GM23338 (cell line): ENCODE measurements around the gene TACC3. TPM values are rescaled to one million over a fixed set of nuclear protein-coding genes. Genes with fewer than 3 reads are reported as not detected.

Experiments
- ATAC-seq: fragments of 200-7000 bp; cut with Tn5 transposase; 3 replicates; pipeline ENCODE4 v1.9.1; 2020
- DNase-seq: peaks from one replicate; pipeline ENCODE4 v3.0.0-alpha.2; 2015; ENCODE audit warnings: low spot score
- H2AFZ ChIP-seq: fragments of 200-600 bp; sonication (generic); 2 replicates; pipeline ENCODE4 v1.8.0; 2016; ENCODE audit warnings: antibody characterized with exemption, mild to moderate bottlenecking, moderate library complexity
- H3F3A ChIP-seq: fragments of 200-600 bp; sonication (generic); replicated peaks from 2 replicates; pipeline ENCODE4 v1.8.0; 2017; ENCODE audit warnings: antibody characterized with exemption, mixed run types, low read depth
- H3K27ac ChIP-seq: fragments of 200-600 bp; sonication (generic); 2 replicates; pipeline ENCODE4 v1.6.1; 2016; ENCODE audit warnings: low read depth
- H3K27me3 ChIP-seq: fragments of 200-600 bp; sonication (generic); 2 replicates; pipeline ENCODE4 v1.8.0; 2016; ENCODE audit warnings: mild to moderate bottlenecking, mixed run types, moderate library complexity; ENCODE audit not compliant: insufficient read depth
- H3K36me3 ChIP-seq: fragments of 200-600 bp; sonication (generic); 2 replicates; pipeline ENCODE4 v1.8.0; 2016; ENCODE audit warnings: mild to moderate bottlenecking; ENCODE audit not compliant: insufficient read depth
- H3K4me1 ChIP-seq: fragments of 200-600 bp; sonication (generic); 2 replicates; pipeline ENCODE4 v1.8.0; 2016; ENCODE audit warnings: mild to moderate bottlenecking, moderate library complexity; ENCODE audit not compliant: insufficient read depth
- H3K4me2 ChIP-seq: fragments of 200-600 bp; sonication (generic); 2 replicates; pipeline ENCODE4 v1.7.1; 2017; ENCODE audit warnings: mixed run types
- H3K4me3 ChIP-seq: fragments of 200-600 bp; sonication (generic); 2 replicates; pipeline ENCODE4 v1.6.1; 2016; ENCODE audit warnings: mixed run types
- H3K79me2 ChIP-seq: fragments of 200-600 bp; sonication (generic); replicated peaks from 2 replicates; pipeline ENCODE4 v1.8.0; 2017; ENCODE audit warnings: mild to moderate bottlenecking; ENCODE audit not compliant: insufficient read depth
- H3K9me2 ChIP-seq: fragments of 200-600 bp; sonication (generic); 2 replicates; pipeline ENCODE4 v1.8.0; 2017; ENCODE audit not compliant: insufficient read depth
- H4K20me1 ChIP-seq: fragments of 200-600 bp; sonication (generic); replicated peaks from 2 replicates; pipeline ENCODE4 v1.8.0; 2017; ENCODE audit warnings: mild to moderate bottlenecking; ENCODE audit not compliant: insufficient read depth
- H3K27ac Mint-ChIP-seq: 2 replicates; pipeline ENCODE4 v1.8.0; 2020; ENCODE audit warnings: inconsistent platforms, mild to moderate bottlenecking, moderate library complexity, mixed read lengths
- H3K27me3 Mint-ChIP-seq: 3 replicates; pipeline ENCODE4 v1.8.0; 2022; ENCODE audit warnings: low read depth, mild to moderate bottlenecking, moderate library complexity, mixed read lengths, inconsistent platforms; ENCODE audit not compliant: insufficient read depth, poor library complexity
- H3K36me3 Mint-ChIP-seq: 3 replicates; pipeline ENCODE4 v1.8.0; 2021; ENCODE audit warnings: low read depth, mild to moderate bottlenecking, inconsistent platforms, moderate library complexity, mixed read lengths
- H3K4me1 Mint-ChIP-seq: 3 replicates; pipeline ENCODE4 v1.8.0; 2020; ENCODE audit warnings: mild to moderate bottlenecking, inconsistent platforms, mixed read lengths
- H3K4me3 Mint-ChIP-seq: 3 replicates; pipeline ENCODE4 v1.8.0; 2021; ENCODE audit warnings: moderate library complexity, mild to moderate bottlenecking, inconsistent platforms, mixed read lengths
- H3K9me3 Mint-ChIP-seq: 3 replicates; pipeline ENCODE4 v1.8.0; 2020; ENCODE audit warnings: moderate library complexity, mild to moderate bottlenecking, inconsistent platforms, mixed read lengths
- CREB1 ChIP-seq: fragments of 250-450 bp; sonication (Bioruptor Pico); IDR thresholded peaks from 2 replicates; pipeline ENCODE4 v1.5.0; 2020; ENCODE audit warnings: low read depth, mild to moderate bottlenecking, moderate library complexity
- CTCF ChIP-seq, 2 experiments: fragments of 200-600 bp in 1 of 2; sonication (generic) in 1 of 2; conservative IDR thresholded peaks; 2 replicates each; pipeline versions ENCODE4 v1.5.1 to v1.6.1; 2016 to 2017; ENCODE audit warnings: antibody characterized with exemption in 2 of 2, low read depth in 2 of 2, mild to moderate bottlenecking in 2 of 2, moderate library complexity in 1 of 2
- EZH2 ChIP-seq: fragments of 200-600 bp; sonication (generic); IDR thresholded peaks from one replicate; pipeline ENCODE4 v1.8.0; 2017; ENCODE audit warnings: antibody characterized with exemption, mild to moderate bottlenecking, low read depth; ENCODE audit not compliant: unreplicated experiment
- EZH2phosphoT487 ChIP-seq: fragments of 200-600 bp; sonication (generic); IDR thresholded peaks from one replicate; pipeline ENCODE4 v1.8.1; 2018; ENCODE audit warnings: antibody characterized with exemption; ENCODE audit not compliant: unreplicated experiment
- NANOG ChIP-seq: IDR thresholded peaks from 2 replicates; pipeline ENCODE4 v1.6.1; 2016; ENCODE audit warnings: antibody characterized with exemption, borderline replicate concordance
- POLR2AphosphoS5 ChIP-seq: IDR thresholded peaks from 2 replicates; pipeline ENCODE4 v1.6.1; 2016; ENCODE audit warnings: antibody characterized with exemption, low read depth
- REST ChIP-seq: IDR thresholded peaks from one replicate; pipeline ENCODE4 v1.6.1; 2018; ENCODE audit warnings: antibody characterized with exemption; ENCODE audit not compliant: unreplicated experiment
- polyA plus RNA-seq: library from polyadenylated mRNA; unstranded; fragments of >200 nt; fragmentation: Nextera tagmentation; extraction: Ambion mirVana; gene quantifications from 2 replicates; pipeline ENCODE4 v1.2.1, GENCODE V29; 2016
- total RNA-seq: library from RNA; depleted of rRNA; stranded (reverse); fragments of >200 nt; shearing (Covaris generic); gene quantifications from 2 replicates; pipeline ENCODE4 v1.2.3, GENCODE V29; 2014

TACC3 gene
- total and polyA plus RNA-seq, 2 experiments from 2014 or later = 120 TPM

GRCh38 chr4:1691737-1692373 lies 29.5 kb upstream of the TACC3 start:
- Histone ChIP-seq H3K27ac (no peak overlapping the region), H3K79me2 (no peaks in the 10 kb centered on the region; the same call in 1 of the 2 replicates), H3K4me3 (no peak overlapping the region), H3K36me3 (peaks cover 31% of the 10 kb centered on the region), H3K4me2 (no peak overlapping the region), H3F3A (no peaks in the 10 kb centered on the region), H4K20me1 (peaks cover 24% of the 10 kb centered on the region), H3K9me2 (no peaks in the 10 kb centered on the region), H3K27me3 (no peaks in the 10 kb centered on the region), H3K4me1 (no peaks in the 10 kb centered on the region), H2AFZ (no peak overlapping the region)
- TF ChIP-seq REST (no peak), CREB1 (CRISPR knock-in tag) (no peak), EZH2phosphoT487 (no peak), NANOG (no peak), EZH2 (no peak), POLR2AphosphoS5 (no peak), CTCF (conservative IDR thresholded peaks at IDR 0.05; ENCODE audit: low read depth in 2 of 2) (no peak)
- Mint-ChIP-seq H3K4me1 (no peaks in the 10 kb centered on the region; the same call in 2 of the 3 replicates), H3K4me3 (no peak overlapping the region), H3K27me3 (peaks cover 3% of the 10 kb centered on the region), H3K36me3 (peaks cover 70% of the 10 kb centered on the region), H3K9me3 (no peaks in the 10 kb centered on the region), H3K27ac (no peak overlapping the region)
- DNase-seq (no peak), ATAC-seq (no peak)

DNA sequence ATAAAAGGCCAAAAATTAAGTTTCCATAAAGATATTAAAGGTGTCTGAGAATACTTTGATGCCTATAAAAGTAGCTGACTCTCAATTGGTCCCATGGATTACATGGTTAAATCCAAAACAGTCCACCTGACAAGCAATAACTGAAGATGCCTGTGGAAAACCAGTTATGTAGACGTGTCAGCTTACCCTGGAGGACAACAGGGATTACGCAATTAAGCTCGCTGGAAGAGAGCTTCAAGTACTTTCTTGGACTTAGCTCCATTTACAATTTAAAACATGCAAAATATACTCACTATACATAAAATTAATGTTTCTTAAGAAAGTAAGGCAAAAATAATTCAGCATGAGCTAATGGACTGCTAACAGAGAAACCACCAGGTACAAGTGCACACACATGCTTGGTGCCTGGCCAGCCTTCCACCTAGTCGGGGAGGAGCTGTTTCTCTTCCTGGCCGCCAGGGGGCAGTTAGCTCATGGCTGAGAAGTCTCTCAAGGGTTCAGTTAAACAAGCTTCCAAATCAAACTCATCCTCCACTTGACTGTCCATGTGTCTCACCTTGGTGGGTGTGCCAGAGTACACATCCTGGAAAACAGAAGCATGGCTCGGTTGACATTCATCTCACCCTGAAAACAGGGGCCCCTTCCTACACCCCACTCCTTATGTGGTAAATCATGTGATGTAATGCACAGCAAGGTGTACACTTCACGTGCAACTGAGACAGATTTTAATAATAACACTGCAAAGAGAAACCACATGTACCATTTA lies 28.0 kb upstream of the TACC3 start:
- no peaks in the 10 kb centered on the region for H3K4me1 Mint-ChIP-seq
- ATAC-seq (peak; percentile 97), DNase-seq (peak; percentile 87)
- Histone ChIP-seq H3K36me3 (peaks cover 35% of the 10 kb centered on the region), H3F3A (no peaks in the 10 kb centered on the region), H3K4me2 (no peak overlapping the region), H3K27me3 (no peaks in the 10 kb centered on the region), H3K27ac (no peak overlapping the region; the same call in 1 of the 2 replicates), H2AFZ (no peak overlapping the region), H3K4me3 (no peak overlapping the region), H3K9me2 (no peaks in the 10 kb centered on the region), H3K79me2 (no peaks in the 10 kb centered on the region; the same call in 1 of the 2 replicates), H3K4me1 (no peaks in the 10 kb centered on the region), H4K20me1 (peaks cover 24% of the 10 kb centered on the region)
- H3K9me3 Mint-ChIP-seq = no peaks in the 10 kb centered on the region
- no peak overlapping the region for H3K4me3 Mint-ChIP-seq
- peaks cover 3% of the 10 kb centered on the region for H3K27me3 Mint-ChIP-seq
- H3K27ac Mint-ChIP-seq = no peak overlapping the region
- peaks cover 80% of the 10 kb centered on the region for H3K36me3 Mint-ChIP-seq
- TF ChIP-seq CTCF (conservative IDR thresholded peaks at IDR 0.05; ENCODE audit: low read depth in 2 of 2) (peak; percentile 86 to 92), EZH2 (no peak), POLR2AphosphoS5 (no peak)
